Fibroblast of villous mesenchyme (primary cell): ENCODE measurements around the gene NLRP8. TPM values are rescaled to one million over a fixed set of nuclear protein-coding genes. Genes with fewer than 3 reads are reported as not detected.
A peak's percentile ranks its signal among the peaks of the same experiment; 100 is the strongest.
"Not testable (repeated sequence)": the region's sequence is repeated elsewhere in the genome, so short reads cannot be mapped to it uniquely, and the experiment has no call there.

Source experiments
- DNase-seq: peaks from one replicate; pipeline ENCODE4 v3.0.0-alpha.2; 2010; ENCODE audit warnings: low read depth
- H3K4me3 ChIP-seq: 2 replicates; pipeline ENCODE4 v1.5.1; 2011; ENCODE audit warnings: low read depth, mild to moderate bottlenecking, low read length
- CTCF ChIP-seq: IDR thresholded peaks from 2 replicates; pipeline ENCODE4 v1.5.1; 2012; ENCODE audit warnings: low read depth, mild to moderate bottlenecking, low read length; ENCODE audit not compliant: insufficient read depth
- total RNA-seq: library from RNA; depleted of rRNA; stranded (reverse); fragments of >200 nt; gene quantifications from 2 replicates; pipeline ENCODE4 v1.2.3, GENCODE V29; 2012

Gene NLRP8
- total RNA-seq, 1 donor: not detected

GRCh38 chr19:56014765-56015164, 67.1 kb downstream of the NLRP8 start:
- DNase-seq: no peak
- H3K4me3 ChIP-seq: no peak overlapping the region
- TF ChIP-seq CTCF: no peak

GRCh38 chr19:56015756-56016155, 68.1 kb downstream of the NLRP8 start:
- H3K4me3 ChIP-seq: no peak overlapping the region
- TF ChIP-seq CTCF: no peak
- DNase-seq: peak; percentile 1

GRCh38 chr19:56019325-56019724, 71.7 kb downstream of the NLRP8 start:
- not testable (repeated sequence) for DNase-seq, H3K4me3 ChIP-seq

GRCh38 chr19:56020355-56020975, 72.8 kb downstream of the NLRP8 start:
- not testable (repeated sequence) for H3K4me3 ChIP-seq, DNase-seq

GRCh38 chr19:56026769-56027168, 79.1 kb downstream of the NLRP8 start:
- no peak for DNase-seq
- TF ChIP-seq CTCF: no peak
- no peak overlapping the region for H3K4me3 ChIP-seq

Other genes starting within 250 kb of the NLRP8 start
- not detected in 2 replicates for gene NLRP9, start 209.4 kb upstream of the NLRP8 start, total RNA-seq
- not detected in 2 replicates for gene RFPL4A, start 188.7 kb upstream of the NLRP8 start, total RNA-seq
- not detected in 2 replicates for gene RFPL4AL1, start 178.7 kb upstream of the NLRP8 start, total RNA-seq
- not detected in 2 replicates for gene NLRP11, start 115.8 kb upstream of the NLRP8 start, total RNA-seq
- not detected in 2 replicates for gene NLRP4, start 111.3 kb upstream of the NLRP8 start, total RNA-seq
- not detected in 2 replicates for gene NLRP13, start 15.5 kb upstream of the NLRP8 start, total RNA-seq
- gene NLRP5, start 38.9 kb downstream of the NLRP8 start, total RNA-seq: not detected in 2 replicates
- gene ZNF787, start 173.5 kb downstream of the NLRP8 start, total RNA-seq: 25.0 and 33.2 TPM in 2 replicates
- 14.2 and 16.4 TPM in 2 replicates for gene ZNF444, start 193.5 kb downstream of the NLRP8 start, total RNA-seq
- not detected in 2 replicates for gene GALP, start 228.2 kb downstream of the NLRP8 start, total RNA-seq
- not detected in 2 replicates for gene ZSCAN5B, start 250.0 kb downstream of the NLRP8 start, total RNA-seq